K562 (cell line): ENCODE results near the gene DCLK3. TPM values are rescaled to one million over a fixed set of nuclear protein-coding genes. Genes with fewer than 3 reads are reported as not detected.
A peak's percentile ranks its signal among the peaks of the same experiment; 100 is the strongest.

Experiments used
- BCOR ChIP-seq: fragments of 450-650 bp; IDR thresholded peaks from 2 replicates; pipeline ENCODE4 v1.6.1; 2016
- CREB1 ChIP-seq, 2 experiments: sonication (generic) in 1 of 2; formaldehyde crosslinking in 1 of 2; IDR thresholded peaks; 2 replicates each; pipeline versions ENCODE4 v1.6.1 to v1.8.0; 2012 to 2022; ENCODE audit warnings: inconsistent platforms in 1 of 2, mild to moderate bottlenecking in 1 of 2, missing genetic modification reagents in 1 of 2, moderate library complexity in 1 of 2
- DEAF1 ChIP-seq: fragments of 450-650 bp; formaldehyde crosslinking; IDR thresholded peaks from 2 replicates; pipeline ENCODE4 v1.4.0; 2020; ENCODE audit warnings: mild to moderate bottlenecking, moderate library complexity
- HDGF ChIP-seq: fragments of 450-650 bp; IDR thresholded peaks from 2 replicates; pipeline ENCODE4 v1.6.1; 2016
- HMGXB4 ChIP-seq: sonication (generic); formaldehyde crosslinking; IDR thresholded peaks from 2 replicates; pipeline ENCODE4 v1.8.1; 2023; ENCODE audit warnings: mild to moderate bottlenecking, missing genetic modification reagents
- POLR2AphosphoS2 ChIP-seq: IDR thresholded peaks from 2 replicates; pipeline ENCODE4 v1.6.1; 2012; ENCODE audit warnings: low read length, improper control_type of control experiment
- RAD21 ChIP-seq, 2 experiments: fragments of 250-450 bp in 1 of 2; fragments of 450-650 bp in 1 of 2; sonication (Bioruptor Pico) in 1 of 2; formaldehyde crosslinking in 1 of 2; IDR thresholded peaks in 1 of 2; conservative IDR thresholded peaks in 1 of 2; 2 replicates each; pipeline versions ENCODE4 v1.4.0 to v1.8.0; 2020 to 2022; ENCODE audit warnings: mild to moderate bottlenecking in 2 of 2, moderate library complexity in 1 of 2
- SMAD2 ChIP-seq: fragments of 150-350 bp; IDR thresholded peaks from 2 replicates; pipeline ENCODE4 v1.6.1; 2014; ENCODE audit warnings: low read depth, mild to moderate bottlenecking, low read length
- SMARCA4 ChIP-seq: fragments of 450-650 bp; IDR thresholded peaks from 2 replicates; pipeline ENCODE4 v1.6.1; 2016
- STAG1 ChIP-seq: sonication (generic); formaldehyde crosslinking; IDR thresholded peaks from 2 replicates; pipeline ENCODE4 v1.5.0; 2020; ENCODE audit warnings: missing genetic modification reagents, borderline replicate concordance
- ZNF143 ChIP-seq: sonication (generic); formaldehyde crosslinking; IDR thresholded peaks from 2 replicates; pipeline ENCODE4 v1.9.0; 2022; ENCODE audit warnings: mild to moderate bottlenecking, missing genetic modification reagents
- ZNF263 ChIP-seq: sonication (generic); formaldehyde crosslinking; IDR thresholded peaks from 2 replicates; pipeline ENCODE4 v1.8.0; 2022; ENCODE audit warnings: mild to moderate bottlenecking, missing genetic modification reagents, borderline replicate concordance
- polyA plus RNA-seq, 8 experiments: library from polyadenylated mRNA; depleted of rRNA in 4 of 8; stranded (reverse) in 5 of 8; unstranded in 3 of 8; fragments of >200 nt; fragmentation: Nextera tagmentation in 2 of 8; fragmentation: Illumina TruSeq in 1 of 8; extraction: Ambion mirVana in 2 of 8; extraction: Trizol in 1 of 8; gene quantifications; 2 replicates each; pipeline versions ENCODE4 v1.2.1 to v1.2.3, GENCODE V29; 2011 to 2014; ENCODE audit warnings: inconsistent platforms in 1 of 8, missing spikeins in 1 of 8
- total RNA-seq, 7 experiments: library from RNA; depleted of rRNA in 6 of 7; stranded (reverse); fragments of >200 nt in 6 of 7; fragmentation: Illumina TruSeq in 2 of 7; extraction: Trizol in 2 of 7; gene quantifications; 2 replicates each; pipeline versions ENCODE4 v1.2.1 to v1.2.3, GENCODE V29; 2011 to 2021; ENCODE audit warnings: low replicate concordance in 1 of 7
- TF ChIP-seq, protein P1 (sequence below), 2 experiments: fragments of 450-650 bp; IDR thresholded peaks; 2 replicates each; pipeline ENCODE4 v1.6.1; 2016; ENCODE audit warnings: mild to moderate bottlenecking in 2 of 2, borderline replicate concordance in 1 of 2, low read depth in 1 of 2, moderate library complexity in 1 of 2
- TF ChIP-seq, protein P2 (sequence below): fragments of 250-450 bp; sonication (Bioruptor Pico); IDR thresholded peaks from 2 replicates; pipeline ENCODE4 v1.4.0; 2020

Gene DCLK3
- total and polyA plus RNA-seq, 9 of the 15 experiments (the other 6 are each of a cell fraction or from before 2014, with no cell fraction given), result not detected

- TF ChIP-seq, protein P1, sequence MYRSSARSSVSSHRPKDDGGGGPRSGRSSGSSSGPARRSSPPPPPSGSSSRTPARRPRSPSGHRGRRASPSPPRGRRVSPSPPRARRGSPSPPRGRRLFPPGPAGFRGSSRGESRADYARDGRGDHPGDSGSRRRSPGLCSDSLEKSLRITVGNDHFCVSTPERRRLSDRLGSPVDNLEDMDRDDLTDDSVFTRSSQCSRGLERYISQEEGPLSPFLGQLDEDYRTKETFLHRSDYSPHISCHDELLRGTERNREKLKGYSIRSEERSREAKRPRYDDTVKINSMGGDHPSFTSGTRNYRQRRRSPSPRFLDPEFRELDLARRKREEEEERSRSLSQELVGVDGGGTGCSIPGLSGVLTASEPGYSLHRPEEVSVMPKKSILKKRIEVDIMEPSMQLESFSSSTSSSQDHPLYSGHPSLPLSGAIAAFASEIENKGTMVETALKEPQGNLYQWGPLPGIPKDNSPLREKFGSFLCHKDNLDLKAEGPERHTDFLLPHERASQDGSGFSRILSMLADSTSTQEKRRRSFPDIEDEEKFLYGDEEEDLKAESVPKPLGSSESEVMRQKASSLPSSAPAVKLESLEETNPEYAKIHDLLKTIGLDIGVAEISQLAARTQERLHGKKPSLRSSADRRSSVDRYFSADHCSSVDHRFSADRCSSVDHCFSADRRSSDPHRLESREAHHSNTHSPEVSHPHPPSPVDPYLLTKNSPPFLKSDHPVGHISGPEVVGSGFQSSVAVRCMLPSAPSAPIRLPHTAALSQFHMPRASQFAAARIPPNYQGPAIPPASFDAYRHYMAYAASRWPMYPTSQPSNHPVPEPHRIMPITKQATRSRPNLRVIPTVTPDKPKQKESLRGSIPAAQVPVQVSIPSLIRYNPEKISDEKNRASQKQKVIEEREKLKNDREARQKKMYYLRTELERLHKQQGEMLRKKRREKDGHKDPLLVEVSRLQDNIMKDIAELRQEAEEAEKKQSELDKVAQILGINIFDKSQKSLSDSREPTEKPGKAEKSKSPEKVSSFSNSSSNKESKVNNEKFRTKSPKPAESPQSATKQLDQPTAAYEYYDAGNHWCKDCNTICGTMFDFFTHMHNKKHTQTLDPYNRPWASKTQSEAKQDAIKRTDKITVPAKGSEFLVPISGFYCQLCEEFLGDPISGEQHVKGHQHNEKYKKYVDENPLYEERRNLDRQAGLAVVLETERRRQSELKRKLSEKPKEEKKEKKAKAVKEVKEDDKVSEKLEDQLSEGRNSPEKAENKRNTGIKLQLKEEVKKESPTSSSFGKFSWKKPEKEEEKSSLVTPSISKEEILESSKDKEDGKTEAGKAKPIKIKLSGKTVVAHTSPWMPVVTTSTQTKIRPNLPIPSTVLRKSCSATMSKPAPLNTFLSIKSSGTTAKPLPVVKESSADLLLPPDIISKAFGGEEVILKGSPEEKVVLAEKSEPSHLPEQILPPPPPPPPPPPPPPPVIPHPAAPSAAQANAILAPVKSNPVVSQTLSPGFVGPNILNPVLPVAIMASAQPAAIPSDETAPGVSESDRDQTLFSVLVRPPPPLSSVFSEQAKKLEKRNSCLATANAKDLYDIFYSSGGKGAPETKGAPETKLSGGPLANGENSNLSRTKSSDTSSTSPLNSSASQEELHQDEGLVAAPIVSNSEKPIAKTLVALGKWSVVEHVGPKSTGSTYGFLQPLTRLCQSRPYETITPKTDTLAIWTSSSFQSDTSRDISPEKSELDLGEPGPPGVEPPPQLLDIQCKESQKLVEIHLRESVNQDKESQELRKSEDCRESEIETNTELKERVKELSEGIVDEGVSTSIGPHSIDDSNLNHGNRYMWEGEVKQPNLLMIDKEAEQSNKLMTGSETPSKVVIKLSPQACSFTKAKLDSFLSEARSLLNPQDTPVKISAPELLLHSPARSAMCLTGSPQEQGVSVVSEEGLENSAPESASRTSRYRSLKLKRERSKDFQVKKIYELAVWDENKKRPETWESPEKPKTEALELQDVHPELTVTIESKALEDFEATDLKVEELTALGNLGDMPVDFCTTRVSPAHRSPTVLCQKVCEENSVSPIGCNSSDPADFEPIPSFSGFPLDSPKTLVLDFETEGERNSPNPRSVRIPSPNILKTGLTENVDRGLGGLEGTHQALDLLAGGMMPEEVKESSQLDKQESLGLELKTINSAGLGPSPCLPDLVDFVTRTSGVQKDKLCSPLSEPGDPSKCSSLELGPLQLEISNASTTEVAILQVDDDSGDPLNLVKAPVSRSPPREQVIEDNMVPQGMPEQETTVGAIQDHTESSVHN (IDR thresholded peaks at IDR 0.05; ENCODE audit: borderline replicate concordance in 1 of 2, low read depth in 1 of 2), result no peak
- TF ChIP-seq ZNF263 (no peak), SMAD2 (no peak), STAG1 (CRISPR knock-in tag) (no peak), CREB1 (IDR thresholded peaks at IDR 0.05) (no peak), CREB1 (CRISPR knock-in tag; IDR thresholded peaks at IDR 0.05) (no peak), HMGXB4 (CRISPR knock-in tag) (no peak), SMARCA4 (no peak), ZNF143 (CRISPR knock-in tag) (no peak), POLR2AphosphoS2 (no peak), HDGF (no peak), BCOR (0 out of 2 replicates have a peak, but pooled peaks have one; percentile 26), DEAF1 (no peak), RAD21 (CRISPR knock-in tag; conservative IDR thresholded peaks at IDR 0.05 in 1 of 2, IDR thresholded peaks at IDR 0.05 in 1 of 2) (no peak)
- TF ChIP-seq, protein P2, sequence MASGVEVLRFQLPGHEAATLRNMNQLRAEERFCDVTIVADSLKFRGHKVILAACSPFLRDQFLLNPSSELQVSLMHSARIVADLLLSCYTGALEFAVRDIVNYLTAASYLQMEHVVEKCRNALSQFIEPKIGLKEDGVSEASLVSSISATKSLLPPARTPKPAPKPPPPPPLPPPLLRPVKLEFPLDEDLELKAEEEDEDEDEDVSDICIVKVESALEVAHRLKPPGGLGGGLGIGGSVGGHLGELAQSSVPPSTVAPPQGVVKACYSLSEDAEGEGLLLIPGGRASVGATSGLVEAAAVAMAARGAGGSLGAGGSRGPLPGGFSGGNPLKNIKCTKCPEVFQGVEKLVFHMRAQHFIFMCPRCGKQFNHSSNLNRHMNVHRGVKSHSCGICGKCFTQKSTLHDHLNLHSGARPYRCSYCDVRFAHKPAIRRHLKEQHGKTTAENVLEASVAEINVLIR (CRISPR knock-in tag), result no peak
These were observed 1.2 kb downstream of the DCLK3 start (continued) for GRCh38 chr3:36762918-36763849.
